HepG2 (cell line): Measurements from ENCODE around the gene GRK5. TPM values are rescaled to one million over a fixed set of nuclear protein-coding genes. Genes with fewer than 3 reads are reported as not detected.

ENCODE experiments used
- ATAC-seq: fragments of 200-7000 bp; cut with Tn5 transposase; 3 replicates; pipeline ENCODE4 v1.9.1; 2020; ENCODE audit warnings: mild to moderate bottlenecking, moderate library complexity
- BruUV-seq: library from RNA; stranded (reverse); fragments of 400-500 nt; replicated peaks from 2 replicates; lab custom pipeline; 2021; lab: Mats Ljungman, UMichigan
- CTCF ChIA-PET: fragments of 300-600 bp; formaldehyde crosslinking; extraction: SDS; loops from one replicate; lab custom pipeline; 2021; ENCODE audit warnings: low total read pairs, inconsistent platforms, low intra/inter-chr PET ratio; lab: Yijun Ruan, JAX
- POLR2A ChIA-PET: fragments of 350-600 bp; sonication (Branson Sonifier 250); formaldehyde crosslinking; loops from one replicate; lab custom pipeline; 2020; ENCODE audit warnings: antibody characterized with exemption, inconsistent platforms; lab: Yijun Ruan, JAX
- DNase-seq: peaks from one replicate; pipeline ENCODE4 v3.0.0-alpha.2; 2015; ENCODE audit warnings: low spot score
- FAIRE-seq: peaks from 3 replicates; lab custom pipeline; 2011; peaks lifted over from hg19 to GRCh38; lab: Jason Lieb, UNC
- H2AFZ ChIP-seq: one replicate; pipeline ENCODE4 v1.6.1; 2011; ENCODE audit warnings: low read length, inconsistent platforms
- H3K27ac ChIP-seq: fragments of 300-600 bp; 3 replicates; pipeline ENCODE4 v1.8.0; 2011; ENCODE audit warnings: mixed run types, mild to moderate bottlenecking, mixed read lengths, low read length, inconsistent platforms; ENCODE audit not compliant: insufficient read depth; ENCODE audit errors: extremely low read length
- H3K27me3 ChIP-seq, 2 experiments: fragments of 200-600 bp in 1 of 2; 2 replicates in 1 of 2; 3 replicates in 1 of 2; pipeline versions ENCODE4 v1.6.0 to v1.8.0; 2011; ENCODE audit warnings: low read length in 2 of 2, mild to moderate bottlenecking in 2 of 2, moderate library complexity in 2 of 2, inconsistent platforms in 1 of 2; ENCODE audit not compliant: insufficient read depth in 2 of 2, control insufficient read depth in 1 of 2
- H3K36me3 ChIP-seq, 2 experiments: fragments of 200-600 bp in 1 of 2; replicated peaks in 1 of 2; 2 replicates in 1 of 2; 3 replicates in 1 of 2; pipeline versions ENCODE4 v1.5.1 to v1.8.0; 2011; ENCODE audit warnings: low read length in 2 of 2, inconsistent platforms in 1 of 2; ENCODE audit not compliant: insufficient read depth in 2 of 2, control insufficient read depth in 1 of 2
- H3K4me1 ChIP-seq: 2 replicates; pipeline ENCODE4 v1.5.1; 2012; ENCODE audit warnings: low read length, inconsistent platforms; ENCODE audit not compliant: insufficient read depth
- H3K4me2 ChIP-seq: 2 replicates; pipeline ENCODE4 v1.6.0; 2011; ENCODE audit warnings: low read depth, low read length, inconsistent platforms
- H3K4me3 ChIP-seq, 3 experiments: fragments of 200-600 bp in 1 of 3; sonication (generic), shearing (Covaris generic) in 1 of 3; replicated peaks in 1 of 3; 2 replicates each; pipeline ENCODE4 v1.5.1; 2011 to 2016; ENCODE audit warnings: low read length in 3 of 3, inconsistent platforms in 2 of 3, low read depth in 2 of 3, mild to moderate bottlenecking in 2 of 3, control low read depth in 1 of 3, mixed read lengths in 1 of 3; ENCODE audit not compliant: insufficient read depth in 1 of 3
- H3K79me2 ChIP-seq: one replicate; pipeline ENCODE4 v1.6.1; 2011; ENCODE audit warnings: low read length, inconsistent platforms; ENCODE audit not compliant: insufficient read depth
- H3K9ac ChIP-seq: 2 replicates; pipeline ENCODE4 v1.6.0; 2011; ENCODE audit warnings: mild to moderate bottlenecking, low read depth, low read length, inconsistent platforms; ENCODE audit not compliant: insufficient read depth
- H3K9me3 ChIP-seq: 2 replicates; pipeline ENCODE4 v1.5.1; 2012; ENCODE audit warnings: mild to moderate bottlenecking, low read length
- H4K20me1 ChIP-seq: 2 replicates; pipeline ENCODE4 v1.6.0; 2011; ENCODE audit warnings: inconsistent platforms, mild to moderate bottlenecking, low read length, moderate library complexity; ENCODE audit not compliant: insufficient read depth
- PITX1 ChIP-seq: sonication (generic); formaldehyde crosslinking; IDR thresholded peaks from 2 replicates; pipeline ENCODE4 v1.5.1; 2020; ENCODE audit warnings: mild to moderate bottlenecking, missing genetic modification reagents
- POGZ ChIP-seq: sonication (generic); formaldehyde crosslinking; IDR thresholded peaks from 2 replicates; pipeline ENCODE4 v1.4.0; 2020; ENCODE audit warnings: mild to moderate bottlenecking, missing genetic modification reagents
- PTBP1 ChIP-seq: fragments of 200-400 bp; formaldehyde crosslinking; IDR thresholded peaks from 2 replicates; pipeline ENCODE4 v1.6.1; 2018; ENCODE audit warnings: low read length, low read depth; ENCODE audit not compliant: poor library complexity, severe bottlenecking
- RAD51 ChIP-seq: fragments of 450-650 bp; IDR thresholded peaks from 2 replicates; pipeline ENCODE4 v1.6.1; 2016; ENCODE audit warnings: borderline replicate concordance
- RCOR2 ChIP-seq: IDR thresholded peaks from 2 replicates; pipeline ENCODE4 v1.6.1; 2016; ENCODE audit warnings: missing biosample characterization, missing genetic modification reagents
- RFXAP ChIP-seq: sonication (generic); formaldehyde crosslinking; IDR thresholded peaks from 2 replicates; pipeline ENCODE4 v1.4.0; 2020; ENCODE audit warnings: missing genetic modification reagents, borderline replicate concordance
- SOX5 ChIP-seq: IDR thresholded peaks from 2 replicates; pipeline ENCODE4 v1.6.1; 2016; ENCODE audit warnings: borderline replicate concordance
- ZNF143 ChIP-seq: sonication (generic); formaldehyde crosslinking; IDR thresholded peaks from 2 replicates; pipeline ENCODE4 v1.4.0; 2020; ENCODE audit warnings: missing genetic modification reagents
- ZNF382 ChIP-seq: sonication (generic); formaldehyde crosslinking; IDR thresholded peaks from 2 replicates; pipeline ENCODE4 v1.5.0; 2020; ENCODE audit warnings: missing genetic modification reagents, mild to moderate bottlenecking, borderline replicate concordance
- WGBS: methylation state at CpG from one replicate; pipeline ENCODE4 v1.1.6; 2017; ENCODE audit warnings: low lambda C conversion rate; 5-methylcytosine and 5-hydroxymethylcytosine counted together
- in situ Hi-C: cut with HindIII; loops from 2 replicates; pipeline ENCODE4 v1.10.0; 2017; ENCODE audit warnings: low pct_unique_long_range_greater_than_20kb; ENCODE audit not compliant: extremely low pct_ligation_motif_present
- intact Hi-C: fragments of 100-400 bp; cut with micrococcal nuclease; formaldehyde crosslinking; loops from one replicate; pipeline ENCODE4 v1.10.0; 2022; ENCODE audit not compliant: unreplicated experiment
- polyA plus RNA-seq, 8 experiments: library from polyadenylated mRNA; depleted of rRNA in 3 of 8; stranded (reverse) in 7 of 8; unstranded in 1 of 8; fragments of >200 nt; fragmentation: Illumina TruSeq in 4 of 8; extraction: Trizol in 4 of 8; gene quantifications; 2 replicates each; pipeline versions ENCODE4 v1.2.1 to v1.2.3, GENCODE V29; 2011 to 2016; ENCODE audit warnings: low read depth in 4 of 8, missing spikeins in 1 of 8, mixed read lengths in 1 of 8; ENCODE audit not compliant: insufficient read depth in 1 of 8
- total RNA-seq, 5 experiments: library from RNA; depleted of rRNA; stranded (reverse); fragments of >200 nt; fragmentation: Illumina TruSeq; extraction: Trizol; gene quantifications; 2 replicates each; pipeline ENCODE4 v1.2.3, GENCODE V29; 2016; ENCODE audit warnings: low read depth in 1 of 5
- TF ChIP-seq, protein P1 (sequence below): sonication (generic); formaldehyde crosslinking; IDR thresholded peaks from 2 replicates; pipeline ENCODE4 v1.5.0; 2020; ENCODE audit warnings: mild to moderate bottlenecking, missing genetic modification reagents
- TF ChIP-seq, protein P2 (sequence below): sonication (generic); formaldehyde crosslinking; IDR thresholded peaks from 2 replicates; pipeline ENCODE4 v1.5.0; 2020; ENCODE audit warnings: missing genetic modification reagents, mild to moderate bottlenecking, borderline replicate concordance

Gene GRK5
- total and polyA plus RNA-seq, 2 of the 13 experiments (the other 11 are each of a cell fraction or from before 2014, with no cell fraction given): 10.4 to 12.6 TPM

DNA sequence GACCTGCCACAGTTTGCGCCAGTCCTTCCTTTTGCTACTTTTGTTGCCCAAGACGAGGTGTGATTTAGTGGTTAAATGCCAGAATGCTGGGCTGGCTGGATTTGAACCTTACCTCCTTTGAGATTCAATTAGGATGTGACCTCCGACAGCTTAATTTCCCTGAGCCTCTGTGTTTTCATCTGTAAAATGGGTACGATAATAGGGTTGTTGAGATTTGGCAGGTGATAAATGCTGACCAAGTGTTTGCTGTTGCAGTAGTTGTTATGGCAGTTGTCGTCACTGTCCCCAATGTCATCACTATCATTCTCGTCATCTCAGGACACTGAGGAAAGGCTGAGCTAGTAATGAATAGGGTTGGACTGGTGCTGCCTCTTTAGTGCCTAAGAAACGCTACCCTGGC lies 61.1 kb downstream of the GRK5 start (continued):
- TF ChIP-seq, protein P1, sequence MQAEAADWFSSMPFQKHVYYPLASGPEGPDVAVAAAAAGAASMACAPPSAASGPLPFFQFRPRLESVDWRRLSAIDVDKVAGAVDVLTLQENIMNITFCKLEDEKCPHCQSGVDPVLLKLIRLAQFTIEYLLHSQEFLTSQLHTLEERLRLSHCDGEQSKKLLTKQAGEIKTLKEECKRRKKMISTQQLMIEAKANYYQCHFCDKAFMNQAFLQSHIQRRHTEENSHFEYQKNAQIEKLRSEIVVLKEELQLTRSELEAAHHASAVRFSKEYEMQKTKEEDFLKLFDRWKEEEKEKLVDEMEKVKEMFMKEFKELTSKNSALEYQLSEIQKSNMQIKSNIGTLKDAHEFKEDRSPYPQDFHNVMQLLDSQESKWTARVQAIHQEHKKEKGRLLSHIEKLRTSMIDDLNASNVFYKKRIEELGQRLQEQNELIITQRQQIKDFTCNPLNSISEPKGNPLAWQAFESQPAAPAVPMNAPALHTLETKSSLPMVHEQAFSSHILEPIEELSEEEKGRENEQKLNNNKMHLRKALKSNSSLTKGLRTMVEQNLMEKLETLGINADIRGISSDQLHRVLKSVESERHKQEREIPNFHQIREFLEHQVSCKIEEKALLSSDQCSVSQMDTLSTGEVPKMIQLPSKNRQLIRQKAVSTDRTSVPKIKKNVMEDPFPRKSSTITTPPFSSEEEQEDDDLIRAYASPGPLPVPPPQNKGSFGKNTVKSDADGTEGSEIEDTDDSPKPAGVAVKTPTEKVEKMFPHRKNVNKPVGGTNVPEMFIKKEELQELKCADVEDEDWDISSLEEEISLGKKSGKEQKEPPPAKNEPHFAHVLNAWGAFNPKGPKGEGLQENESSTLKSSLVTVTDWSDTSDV (CRISPR knock-in tag): no peak
- no peak for TF ChIP-seq RFXAP (CRISPR knock-in tag)
- TF ChIP-seq ZNF382: no peak
- TF ChIP-seq RAD51: no peak
- no peak for TF ChIP-seq RCOR2 (CRISPR knock-in tag)
- TF ChIP-seq POGZ (CRISPR knock-in tag): no peak
- no peak for TF ChIP-seq PTBP1

DNA sequence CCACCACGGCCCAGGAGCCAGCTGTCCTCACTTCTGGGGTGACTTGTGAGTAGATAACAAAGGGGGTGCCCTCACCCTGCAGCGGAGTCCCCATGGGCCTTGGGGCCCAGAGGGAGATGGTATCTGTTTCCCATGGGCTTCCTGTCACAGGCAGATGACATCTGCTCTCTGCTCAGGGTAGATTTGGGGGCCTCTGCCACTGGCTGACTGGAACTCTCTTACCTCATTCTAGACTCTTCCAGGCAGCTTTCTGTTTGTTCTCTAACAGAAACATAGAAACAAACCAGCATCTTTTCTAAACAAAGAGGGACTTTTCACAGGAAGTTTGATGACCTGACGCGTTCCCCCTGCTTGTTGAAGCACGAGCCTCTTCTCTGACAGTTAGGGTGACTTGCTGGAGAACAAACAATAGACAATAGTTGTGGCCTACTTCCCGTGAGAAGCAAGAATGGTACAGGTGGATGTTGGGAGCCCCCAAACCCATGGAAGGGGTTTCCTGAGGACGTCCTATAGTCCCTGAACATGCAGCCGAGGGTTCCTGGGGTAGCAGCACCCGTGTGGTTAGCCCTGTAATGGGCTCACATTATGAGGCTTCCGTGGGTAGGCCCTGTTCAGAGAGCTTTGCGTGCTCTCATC lies 61.6 kb downstream of the GRK5 start:
- WGBS: 80% methylated on average over 8 of the region's 11 CpGs
- intact Hi-C loops: no loop called here
- no peak for FAIRE-seq

More for the DNA sequence above, 61.6 kb downstream of the GRK5 start:
- H3K9me3 ChIP-seq: no peaks in the 10 kb centered on the region
- peak overlapping the region; percentile 12 for H3K27ac ChIP-seq
- no peaks in the 10 kb centered on the region for H3K36me3 ChIP-seq
- H3K4me1 ChIP-seq: peaks cover 67% of the 10 kb centered on the region
- H2AFZ ChIP-seq: no peak overlapping the region
- no peak for DNase-seq
- ChIA-PET POLR2A (interaction anchor here (7.3 kb wide), 1 partner anchor 16 kb away, joined by 168 read pairs; no protein-coding TSS in a partner anchor), CTCF (no interaction called here)
- H4K20me1 ChIP-seq: no peaks in the 10 kb centered on the region
- no peak overlapping the region for H3K4me2 ChIP-seq
- BruUV-seq: no TSS peak
- H3K4me3 ChIP-seq: no peak overlapping the region
- no peaks in the 10 kb centered on the region for H3K27me3 ChIP-seq
- peaks cover 6% of the 10 kb centered on the region for H3K79me2 ChIP-seq
- TF ChIP-seq ZNF143 (CRISPR knock-in tag) (no peak), PITX1 (CRISPR knock-in tag) (no peak), SOX5 (CRISPR knock-in tag) (peak; percentile 14; the same call in 1 of the 2 replicates)
- TF ChIP-seq, protein P2, sequence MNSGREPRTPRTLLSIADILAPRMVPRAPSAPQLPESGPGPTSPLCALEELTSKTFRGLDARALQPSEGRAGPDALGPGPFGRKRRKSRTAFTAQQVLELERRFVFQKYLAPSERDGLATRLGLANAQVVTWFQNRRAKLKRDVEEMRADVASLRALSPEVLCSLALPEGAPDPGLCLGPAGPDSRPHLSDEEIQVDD (CRISPR knock-in tag): no peak
- in situ Hi-C loops: no loop called here
- no peak for ATAC-seq
- 0 out of 2 replicates have a peak overlapping the region, but pooled peaks have one; percentile 4 for H3K9ac ChIP-seq
